GM21723 (cell line): ENCODE results near the gene GRIP1.
"Not testable (repeated sequence)": the region's sequence is repeated elsewhere in the genome, so short reads cannot be mapped to it uniquely, and the experiment has no call there.

Experiments
- ATAC-seq: cut with Tn5 transposase; IDR thresholded peaks from one replicate; pipeline ENCODE4 v1.9.1; 2021; ENCODE audit warnings: mild to moderate bottlenecking, moderate library complexity; ENCODE audit not compliant: unreplicated experiment

The GRIP1 gene

GRCh38 chr12:66538970-66539369 lies 139.9 kb downstream of the GRIP1 start:
- no peak for ATAC-seq

- ATAC-seq, result no peak
Measured at GRCh38 chr12:66537876-66538275, 141.0 kb downstream of the GRIP1 start.

- no peak for ATAC-seq
Measured at GRCh38 chr12:66533767-66534166, 145.1 kb downstream of the GRIP1 start.

GRCh38 chr12:66531766-66532165 lies 147.1 kb downstream of the GRIP1 start:
- no peak for ATAC-seq

GRCh38 chr12:66529934-66530333 lies 148.9 kb downstream of the GRIP1 start:
- ATAC-seq, result no peak

- no peak for ATAC-seq
Measured at GRCh38 chr12:66516561-66516960, 162.3 kb downstream of the GRIP1 start.

GRCh38 chr12:66516133-66516532 lies 162.7 kb downstream of the GRIP1 start:
- no peak for ATAC-seq

- no peak for ATAC-seq
Measured at GRCh38 chr12:66514581-66514980, 164.3 kb downstream of the GRIP1 start.

GRCh38 chr12:66508025-66508424 lies 170.9 kb downstream of the GRIP1 start:
- no peak for ATAC-seq

- ATAC-seq, result no peak
Measured at GRCh38 chr12:66503746-66504145, 175.1 kb downstream of the GRIP1 start.

- no peak for ATAC-seq
Measured at GRCh38 chr12:66502911-66503310, 176.0 kb downstream of the GRIP1 start.

GRCh38 chr12:66500841-66501240 lies 178.0 kb downstream of the GRIP1 start:
- peak; percentile 97 for ATAC-seq

- ATAC-seq, result no peak
Measured at GRCh38 chr12:66500091-66500490, 178.8 kb downstream of the GRIP1 start.

- ATAC-seq, result no peak
Measured at GRCh38 chr12:66499000-66499399, 179.9 kb downstream of the GRIP1 start.

GRCh38 chr12:66498059-66498458 lies 180.8 kb downstream of the GRIP1 start:
- not testable (repeated sequence) for ATAC-seq

- ATAC-seq, result no peak
Measured at GRCh38 chr12:66497008-66497897, 181.6 kb downstream of the GRIP1 start.

GRCh38 chr12:66496595-66496994 lies 182.3 kb downstream of the GRIP1 start:
- no peak for ATAC-seq

- ATAC-seq, result no peak
Measured at GRCh38 chr12:66495709-66496108, 183.2 kb downstream of the GRIP1 start.

GRCh38 chr12:66493819-66494218 lies 185.1 kb downstream of the GRIP1 start:
- no peak for ATAC-seq

- ATAC-seq, result no peak
Measured at GRCh38 chr12:66491853-66492252, 187.0 kb downstream of the GRIP1 start.

GRCh38 chr12:66482351-66483203 lies 196.3 kb downstream of the GRIP1 start:
- no peak for ATAC-seq

- no peak for ATAC-seq
Measured at GRCh38 chr12:66467932-66468331, 210.9 kb downstream of the GRIP1 start.
